GM18505 (cell line): ENCODE measurements around the gene EFCAB9.

Source experiments
- ATAC-seq: cut with Tn5 transposase; IDR thresholded peaks from one replicate; pipeline ENCODE4 v1.9.1; 2021; ENCODE audit not compliant: unreplicated experiment
- POLR2A ChIP-seq: IDR thresholded peaks from 4 replicates; pipeline ENCODE4 v1.6.1; 2011; ENCODE audit warnings: borderline replicate concordance; ENCODE audit not compliant: insufficient read depth, insufficient read length; ENCODE audit errors: extremely low read depth

The EFCAB9 gene

DNA sequence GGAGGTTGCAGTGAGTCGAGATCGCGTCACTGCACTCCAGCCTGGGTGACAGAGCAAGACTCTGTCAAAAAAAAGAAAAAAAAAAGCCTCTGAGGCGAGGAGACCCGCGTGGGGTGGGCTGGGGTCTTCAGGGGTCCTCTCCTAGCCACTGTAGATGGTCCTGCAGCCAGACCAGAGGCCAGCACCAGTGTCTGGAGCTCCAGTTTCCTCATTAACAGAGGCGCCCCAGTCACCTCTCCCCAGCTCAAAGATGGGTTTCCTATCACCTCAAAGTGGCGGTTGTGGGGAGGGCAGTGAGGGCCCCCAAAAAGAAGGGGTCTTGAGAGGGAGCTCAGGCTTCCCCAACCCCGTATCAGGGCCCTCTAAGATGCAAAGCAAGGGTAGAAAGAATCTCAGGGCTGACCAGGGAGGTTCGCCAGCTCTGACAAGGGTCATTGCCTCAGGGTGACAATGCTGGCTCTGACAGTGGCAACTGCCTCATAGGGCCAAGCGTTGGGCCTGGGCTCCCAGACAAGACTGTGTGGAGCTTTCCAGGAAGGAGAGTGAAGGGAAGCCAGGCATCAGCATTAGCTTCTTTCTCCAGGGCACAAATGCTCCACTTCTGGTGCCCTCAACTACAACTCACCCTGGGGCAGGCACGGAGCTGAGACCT lies 20.9 kb upstream of the EFCAB9 start:
- TF ChIP-seq POLR2A: no peak

GRCh38 chr5:172173564-172174153 lies 20.3 kb upstream of the EFCAB9 start:
- no peak for ATAC-seq
- no peak for TF ChIP-seq POLR2A

More for the DNA sequence above, 20.9 kb upstream of the EFCAB9 start:
- no peak for ATAC-seq

DNA sequence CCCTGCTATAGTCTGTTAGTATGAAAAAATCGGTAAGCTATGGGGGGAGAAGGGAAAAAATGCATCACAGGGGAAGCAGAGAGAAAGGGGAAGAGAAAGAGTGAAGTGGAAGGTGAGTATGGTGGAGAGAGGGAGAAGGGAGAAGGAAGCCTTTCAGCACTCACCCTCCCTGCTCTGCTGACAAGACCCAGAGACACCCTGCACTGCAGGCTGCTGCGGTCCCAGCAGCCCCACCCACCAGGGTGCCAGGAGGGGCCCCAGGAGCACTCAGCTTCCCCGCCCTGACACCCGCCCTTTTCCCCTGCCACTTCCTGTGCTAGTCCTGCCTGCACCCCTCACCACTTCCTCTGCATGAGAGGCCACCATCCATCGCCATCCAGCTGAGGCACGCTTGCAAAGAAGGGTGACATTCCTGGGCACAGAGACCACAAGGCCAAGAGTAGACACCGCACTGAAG lies 18.7 kb upstream of the EFCAB9 start:
- peak; percentile 61 for ATAC-seq
- peak; percentile 77 for TF ChIP-seq POLR2A

- TF ChIP-seq POLR2A: no peak
- no peak for ATAC-seq
Observed at GRCh38 chr5:172177176-172177575, 16.8 kb upstream of the EFCAB9 start.

- no peak for TF ChIP-seq POLR2A
Observed at GRCh38 chr5:172178301-172178987, 15.5 kb upstream of the EFCAB9 start.

DNA sequence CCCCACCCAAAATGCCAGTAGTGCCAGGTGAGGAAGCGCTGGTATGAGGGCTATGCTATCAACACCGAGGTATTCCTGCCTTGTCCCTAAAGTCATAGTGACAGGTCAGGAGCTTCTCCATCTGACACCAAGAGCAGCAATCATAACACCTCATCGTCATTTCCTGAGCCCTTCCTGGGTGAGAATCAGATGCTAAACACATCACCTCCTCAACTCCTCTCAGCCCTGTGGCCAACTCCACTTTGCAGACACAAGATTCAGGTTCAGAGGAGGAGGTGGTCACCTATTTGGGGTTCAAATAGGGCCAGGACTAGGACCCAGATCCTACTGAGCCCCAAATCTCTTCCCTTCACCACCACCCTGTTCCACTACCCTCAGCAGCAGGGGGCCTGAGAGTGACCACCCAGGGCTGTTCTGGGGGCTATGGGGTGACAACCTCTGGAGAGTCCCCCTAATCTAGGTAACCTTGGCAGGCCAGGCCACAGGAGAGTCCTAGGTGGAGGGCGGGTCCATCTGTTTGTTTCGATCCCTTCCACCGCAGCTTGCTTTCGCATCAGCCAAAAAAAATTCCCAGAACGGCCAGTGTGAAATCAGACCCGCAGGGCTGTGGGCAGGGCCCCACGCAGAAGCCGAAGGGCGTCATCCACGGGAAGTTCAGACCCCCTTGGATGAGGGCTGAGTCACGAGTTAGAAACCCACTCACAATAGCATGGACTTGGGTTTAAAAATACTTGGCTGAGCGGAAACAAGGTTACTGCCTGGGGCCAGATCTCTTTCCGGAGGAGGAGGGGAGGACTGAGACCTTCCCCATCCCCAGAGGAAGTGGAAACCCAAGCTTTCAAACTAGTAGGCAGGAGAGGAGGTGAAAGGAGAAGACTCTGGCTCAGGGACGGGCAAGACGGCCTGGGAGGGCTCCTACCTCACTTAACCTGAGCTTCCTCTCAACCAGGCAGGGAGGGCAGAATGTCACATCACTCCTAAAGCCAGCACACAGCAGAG lies 14.7 kb upstream of the EFCAB9 start:
- peak; percentile 70 for TF ChIP-seq POLR2A
- peak; percentile 32 for ATAC-seq

More at GRCh38 chr5:172178301-172178987, 15.5 kb upstream of the EFCAB9 start:
- no peak for ATAC-seq

- no peak for TF ChIP-seq POLR2A
- no peak for ATAC-seq
Observed at GRCh38 chr5:172180936-172181335, 13.0 kb upstream of the EFCAB9 start.

DNA sequence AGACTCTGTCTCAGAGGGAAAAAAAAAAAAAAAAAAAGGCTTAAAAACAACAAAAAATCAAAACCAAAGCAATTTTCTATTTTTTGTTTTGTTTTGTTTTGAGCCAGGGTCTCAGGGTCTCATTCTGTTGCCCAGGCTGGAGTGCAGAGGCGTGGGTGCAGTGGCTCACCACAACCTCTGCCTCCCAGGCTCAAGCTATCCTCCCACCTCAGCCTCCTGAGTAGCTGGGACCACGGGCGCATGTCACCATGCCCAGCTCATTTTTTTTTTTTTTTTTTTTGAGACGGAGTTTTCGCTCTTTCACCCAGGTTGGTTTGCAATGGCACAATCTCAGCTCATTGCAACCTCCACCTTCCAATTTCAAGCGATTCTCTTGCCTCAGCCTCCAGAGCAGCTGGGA lies 11.7 kb upstream of the EFCAB9 start:
- no peak for TF ChIP-seq POLR2A
- no peak for ATAC-seq

DNA sequence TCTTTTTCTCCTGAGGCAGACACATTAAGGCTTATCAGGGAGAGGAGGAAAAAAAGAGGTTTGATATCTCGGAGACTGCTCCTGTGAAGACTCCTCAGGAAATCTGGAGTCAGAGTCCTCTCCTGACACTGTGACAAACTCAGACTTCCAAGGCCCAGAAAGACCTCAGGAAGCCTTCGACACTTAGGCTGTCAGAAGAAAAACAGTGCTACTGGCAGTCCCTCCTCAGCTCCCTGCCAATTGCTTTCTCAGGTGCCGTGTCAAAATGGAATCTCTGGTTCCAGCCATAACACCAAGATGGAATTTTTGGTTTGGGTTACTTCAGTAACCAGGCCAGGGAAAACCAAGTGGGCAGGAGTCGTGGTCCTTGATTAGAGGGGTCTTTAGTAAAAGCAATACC lies 10.1 kb upstream of the EFCAB9 start:
- no peak for ATAC-seq
- TF ChIP-seq POLR2A: no peak

DNA sequence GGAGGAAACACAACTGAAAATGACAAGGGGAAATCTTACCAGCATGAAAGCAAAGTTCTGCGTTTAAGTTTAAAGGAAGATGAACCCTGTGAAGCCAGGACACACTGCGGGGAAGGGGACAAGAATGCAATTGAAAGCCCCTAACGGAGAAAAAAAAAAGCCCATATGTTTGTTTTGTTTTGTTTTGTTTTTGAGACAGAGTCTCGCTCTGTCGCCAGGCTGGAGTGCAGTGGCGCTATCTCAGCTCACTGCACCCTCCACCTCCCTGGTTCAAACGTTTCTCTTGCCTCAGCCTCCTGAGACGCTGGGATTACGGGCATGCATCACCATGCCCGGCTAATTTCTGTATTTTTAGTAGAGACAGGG lies 8.9 kb upstream of the EFCAB9 start:
- no peak for ATAC-seq

DNA sequence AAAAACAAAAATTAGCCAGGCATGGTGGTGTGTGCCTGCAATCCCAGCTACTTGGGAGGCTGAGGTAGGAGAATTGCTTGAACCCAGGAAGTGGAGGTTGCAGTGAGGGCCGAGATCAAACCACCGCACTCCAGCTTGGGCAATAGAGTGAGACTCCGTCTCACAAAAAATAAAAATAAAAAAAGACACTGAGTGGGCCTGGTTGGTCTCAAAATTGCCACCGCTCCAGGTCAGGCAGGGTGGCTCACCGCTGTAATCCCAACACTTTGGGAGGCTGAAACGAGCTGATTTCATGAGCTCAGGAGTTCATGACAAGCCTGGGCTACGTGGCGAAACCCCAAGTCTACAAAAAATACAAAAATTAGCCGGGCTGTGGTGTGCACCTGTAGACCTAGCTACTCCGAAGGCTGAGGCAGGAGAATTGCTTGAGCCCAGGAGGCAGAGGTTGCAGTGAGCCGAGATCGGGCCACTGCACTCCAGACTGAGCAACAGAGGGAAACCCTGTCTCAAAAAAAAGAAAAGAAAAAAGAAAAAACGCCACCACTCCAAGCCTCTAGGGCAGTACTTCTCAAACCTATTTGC lies 7.8 kb upstream of the EFCAB9 start:
- no peak for ATAC-seq
- TF ChIP-seq POLR2A: no peak

More for the DNA sequence above, 8.9 kb upstream of the EFCAB9 start:
- TF ChIP-seq POLR2A: no peak
